Activated CD4-positive, alpha-beta T cell treated with anti-CD3 and anti-CD28 coated beads, Interleukin-2, amount 10 ng/mL, durations not matched to agents 24 days and 14 days (primary cell): Measurements from ENCODE around the gene SPDYE4. TPM values are rescaled to one million over a fixed set of nuclear protein-coding genes. Genes with fewer than 3 reads are reported as not detected.

Experiments
- DNase-seq: peaks from one replicate; pipeline ENCODE4 v3.0.0; 2022
- H3K27ac Mint-ChIP-seq: one replicate; pipeline ENCODE4 v1.8.0; 2022; ENCODE audit warnings: mild to moderate bottlenecking, mixed read lengths
- H3K27me3 Mint-ChIP-seq: one replicate; pipeline ENCODE4 v1.8.0; 2022; ENCODE audit warnings: mixed read lengths
- H3K36me3 Mint-ChIP-seq: one replicate; pipeline ENCODE4 v1.8.0; 2022; ENCODE audit warnings: low read depth, mild to moderate bottlenecking, mixed read lengths
- H3K4me1 Mint-ChIP-seq: one replicate; pipeline ENCODE4 v1.8.0; 2021; ENCODE audit warnings: mixed read lengths
- H3K4me3 Mint-ChIP-seq: one replicate; pipeline ENCODE4 v1.8.0; 2022; ENCODE audit warnings: mild to moderate bottlenecking, moderate library complexity, mixed read lengths
- H3K9me3 Mint-ChIP-seq: one replicate; pipeline ENCODE4 v1.8.0; 2021; ENCODE audit warnings: mixed read lengths
- intact Hi-C: fragments of 100-400 bp; cut with micrococcal nuclease; formaldehyde crosslinking; loops from one replicate; pipeline ENCODE4 v1.15.1; 2023
- total RNA-seq: library from RNA; stranded (reverse); gene quantifications from 2 replicates; pipeline ENCODE4 v1.2.3, GENCODE V29; 2022

The SPDYE4 gene
- total RNA-seq, 1 donor from 2014 or later = not detected

GRCh38 chr17:8741366-8741765 is 17.0 kb downstream of the SPDYE4 start:
- Mint-ChIP-seq H3K4me1 (peaks cover 11% of the 10 kb centered on the region), H3K27me3 (peaks cover 10% of the 10 kb centered on the region), H3K27ac (no peak overlapping the region), H3K4me3 (peak overlapping the region; percentile 76), H3K36me3 (no peaks in the 10 kb centered on the region), H3K9me3 (no peaks in the 10 kb centered on the region)
- no peak for DNase-seq
- intact Hi-C loops = loop anchor here (10.0 kb wide), 1 partner anchor 153 kb away; no protein-coding TSS in a partner anchor

- Mint-ChIP-seq H3K4me3 (peak overlapping the region; percentile 76), H3K9me3 (no peaks in the 10 kb centered on the region), H3K4me1 (peaks cover 8% of the 10 kb centered on the region), H3K36me3 (no peaks in the 10 kb centered on the region), H3K27me3 (peaks cover 14% of the 10 kb centered on the region), H3K27ac (peak overlapping the region; percentile 10)
- intact Hi-C loops = loop anchor here (10.0 kb wide), 1 partner anchor 154 kb away; no protein-coding TSS in a partner anchor
- DNase-seq = peak; percentile 77
These were observed 17.9 kb downstream of the SPDYE4 start for GRCh38 chr17:8740486-8740885.

- no peak overlapping the region for H3K27ac Mint-ChIP-seq
- H3K9me3 Mint-ChIP-seq = no peaks in the 10 kb centered on the region
- H3K4me3 Mint-ChIP-seq = no peak overlapping the region
- H3K27me3 Mint-ChIP-seq = peaks cover 14% of the 10 kb centered on the region
- no peaks in the 10 kb centered on the region for H3K36me3 Mint-ChIP-seq
- DNase-seq = no peak
- intact Hi-C loops = no loop called here
- H3K4me1 Mint-ChIP-seq = peaks cover 6% of the 10 kb centered on the region
These were observed 19.2 kb downstream of the SPDYE4 start for GRCh38 chr17:8739097-8739496.

GRCh38 chr17:8736796-8737195 is 21.6 kb downstream of the SPDYE4 start:
- intact Hi-C loops = no loop called here
- peaks cover 14% of the 10 kb centered on the region for H3K27me3 Mint-ChIP-seq

GRCh38 chr17:8736362-8736761 is 22.0 kb downstream of the SPDYE4 start:
- Mint-ChIP-seq H3K4me1 (peaks cover 6% of the 10 kb centered on the region), H3K27ac (no peak overlapping the region), H3K27me3 (peaks cover 14% of the 10 kb centered on the region), H3K4me3 (no peak overlapping the region), H3K36me3 (no peaks in the 10 kb centered on the region), H3K9me3 (no peaks in the 10 kb centered on the region)
- intact Hi-C loops = no loop called here
- DNase-seq = no peak

More at GRCh38 chr17:8736796-8737195, 21.6 kb downstream of the SPDYE4 start:
- H3K27ac Mint-ChIP-seq = no peak overlapping the region
- H3K4me1 Mint-ChIP-seq = peaks cover 6% of the 10 kb centered on the region
- DNase-seq = no peak
- H3K36me3 Mint-ChIP-seq = no peaks in the 10 kb centered on the region
- H3K9me3 Mint-ChIP-seq = no peaks in the 10 kb centered on the region
- no peak overlapping the region for H3K4me3 Mint-ChIP-seq

GRCh38 chr17:8735336-8735939 is 22.9 kb downstream of the SPDYE4 start:
- no peak overlapping the region for H3K4me3 Mint-ChIP-seq
- H3K27me3 Mint-ChIP-seq = peaks cover 15% of the 10 kb centered on the region
- no peaks in the 10 kb centered on the region for H3K36me3 Mint-ChIP-seq
- intact Hi-C loops = no loop called here
- H3K9me3 Mint-ChIP-seq = no peaks in the 10 kb centered on the region
- no peak overlapping the region for H3K27ac Mint-ChIP-seq
- no peak for DNase-seq
- H3K4me1 Mint-ChIP-seq = peaks cover 2% of the 10 kb centered on the region

GRCh38 chr17:8734876-8735275 is 23.5 kb downstream of the SPDYE4 start:
- no peaks in the 10 kb centered on the region for H3K9me3 Mint-ChIP-seq
- H3K27ac Mint-ChIP-seq = no peak overlapping the region
- no peak overlapping the region for H3K4me3 Mint-ChIP-seq
- peaks cover 15% of the 10 kb centered on the region for H3K27me3 Mint-ChIP-seq
- no peaks in the 10 kb centered on the region for H3K4me1 Mint-ChIP-seq
- no peaks in the 10 kb centered on the region for H3K36me3 Mint-ChIP-seq
- intact Hi-C loops = no loop called here
- DNase-seq = no peak

GRCh38 chr17:8732406-8733085 is 25.8 kb downstream of the SPDYE4 start:
- Mint-ChIP-seq H3K27ac (no peak overlapping the region), H3K4me3 (no peak overlapping the region), H3K27me3 (peaks cover 10% of the 10 kb centered on the region), H3K36me3 (no peaks in the 10 kb centered on the region), H3K4me1 (no peaks in the 10 kb centered on the region), H3K9me3 (no peaks in the 10 kb centered on the region)
- intact Hi-C loops = no loop called here
- no peak for DNase-seq

GRCh38 chr17:8729860-8730259 is 28.5 kb downstream of the SPDYE4 start:
- Mint-ChIP-seq H3K4me1 (no peaks in the 10 kb centered on the region), H3K36me3 (no peaks in the 10 kb centered on the region), H3K4me3 (no peak overlapping the region), H3K27me3 (peaks cover 2% of the 10 kb centered on the region), H3K27ac (no peak overlapping the region), H3K9me3 (no peaks in the 10 kb centered on the region)
- no peak for DNase-seq
- intact Hi-C loops = no loop called here

- H3K36me3 Mint-ChIP-seq = no peaks in the 10 kb centered on the region
- H3K4me1 Mint-ChIP-seq = no peaks in the 10 kb centered on the region
- no peaks in the 10 kb centered on the region for H3K9me3 Mint-ChIP-seq
- no peak overlapping the region for H3K4me3 Mint-ChIP-seq
- DNase-seq = no peak
- no peak overlapping the region for H3K27ac Mint-ChIP-seq
- intact Hi-C loops = no loop called here
- peaks cover 2% of the 10 kb centered on the region for H3K27me3 Mint-ChIP-seq
These were observed 28.9 kb downstream of the SPDYE4 start for GRCh38 chr17:8729421-8729820.

- no peaks in the 10 kb centered on the region for H3K9me3 Mint-ChIP-seq
- H3K27me3 Mint-ChIP-seq = peaks cover 2% of the 10 kb centered on the region
- no peak overlapping the region for H3K4me3 Mint-ChIP-seq
- no peak overlapping the region for H3K27ac Mint-ChIP-seq
- intact Hi-C loops = no loop called here
- H3K4me1 Mint-ChIP-seq = no peaks in the 10 kb centered on the region
- no peak for DNase-seq
- no peaks in the 10 kb centered on the region for H3K36me3 Mint-ChIP-seq
These were observed 29.4 kb downstream of the SPDYE4 start for GRCh38 chr17:8728971-8729370.

- intact Hi-C loops = no loop called here
- peaks cover 2% of the 10 kb centered on the region for H3K27me3 Mint-ChIP-seq
- no peaks in the 10 kb centered on the region for H3K36me3 Mint-ChIP-seq
- DNase-seq = no peak
- H3K9me3 Mint-ChIP-seq = no peaks in the 10 kb centered on the region
- H3K4me1 Mint-ChIP-seq = no peaks in the 10 kb centered on the region
- H3K4me3 Mint-ChIP-seq = no peak overlapping the region
- H3K27ac Mint-ChIP-seq = no peak overlapping the region
These were observed 30.0 kb downstream of the SPDYE4 start for GRCh38 chr17:8728251-8728938.

GRCh38 chr17:8726941-8727555 is 31.3 kb downstream of the SPDYE4 start:
- no peaks in the 10 kb centered on the region for H3K9me3 Mint-ChIP-seq
- no peak overlapping the region for H3K27ac Mint-ChIP-seq
- no peaks in the 10 kb centered on the region for H3K4me1 Mint-ChIP-seq
- no peaks in the 10 kb centered on the region for H3K36me3 Mint-ChIP-seq
- no peak overlapping the region for H3K4me3 Mint-ChIP-seq
- peaks cover 2% of the 10 kb centered on the region for H3K27me3 Mint-ChIP-seq
- intact Hi-C loops = no loop called here
- no peak for DNase-seq
